ENCODE measurements around the gene MLLT1.

The MLLT1 gene

DNA sequence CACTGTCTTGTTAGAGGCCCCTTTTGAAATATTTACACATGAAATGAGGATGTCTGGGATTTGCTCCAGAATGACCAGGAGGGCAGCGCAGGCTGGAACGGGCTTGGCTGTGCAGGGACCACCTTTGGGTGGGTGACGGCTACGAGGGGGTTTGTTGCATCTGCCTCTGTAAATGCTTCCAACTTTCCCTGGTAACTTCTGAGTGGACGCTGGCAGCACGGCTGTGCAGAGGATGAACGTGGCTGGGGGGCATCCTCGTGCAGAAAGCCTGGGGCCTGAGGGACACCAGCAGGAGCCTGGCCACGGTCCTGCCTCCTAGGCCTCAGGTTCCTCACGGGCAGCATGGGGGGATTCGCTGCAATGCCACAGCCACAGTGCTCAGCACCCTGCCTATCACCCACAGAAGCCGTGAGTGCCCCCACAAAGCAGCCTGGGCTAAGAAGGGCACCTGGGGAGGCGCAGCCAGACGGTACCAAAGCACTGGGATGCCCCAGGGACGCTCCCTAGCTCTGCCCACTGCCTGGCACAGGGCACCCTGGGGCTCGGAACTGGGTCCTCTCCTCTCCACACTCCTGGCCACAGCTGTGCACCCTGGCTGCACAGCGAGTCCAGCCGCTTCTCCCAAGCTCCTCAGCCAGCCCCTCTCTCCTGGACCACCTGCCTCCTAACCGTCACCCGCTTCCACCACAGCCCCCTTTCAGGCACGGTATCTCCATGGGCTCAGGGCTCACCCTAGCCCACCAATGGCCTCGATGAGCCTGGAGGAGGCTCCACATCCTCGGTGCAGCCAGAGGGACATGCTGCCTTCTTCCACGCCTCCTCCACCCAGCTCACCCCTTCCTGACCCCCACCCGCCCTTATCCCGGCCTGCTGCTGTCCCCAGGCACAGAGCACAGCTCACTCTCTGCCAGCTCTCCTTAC, 44.5 kb downstream of the MLLT1 start:
- peaks cover 21% of the 10 kb centered on the region for H3K4me1 ChIP-seq (ENCODE audit: insufficient read depth, low read length, poor library complexity, severe bottlenecking)
- 0 out of 2 replicates have a peak, but pooled peaks cover 6% of the 10 kb centered on the region for H3F3A ChIP-seq (ENCODE audit: low read depth)
- H2AFZ ChIP-seq (ENCODE audit: low read length): no peak overlapping the region
- H3K79me2 ChIP-seq (ENCODE audit: insufficient read depth, low read length): peaks cover 90% of the 10 kb centered on the region
- no peaks in the 10 kb centered on the region for H3K9me2 ChIP-seq (replicated peaks; ENCODE audit: low read depth, low read length)
- peaks cover 56% of the 10 kb centered on the region for H4K20me1 ChIP-seq (ENCODE audit: insufficient read depth, low read length, poor library complexity, severe bottlenecking)
- no peak overlapping the region for H3K4me2 ChIP-seq (ENCODE audit: low read depth, low read length, poor library complexity, severe bottlenecking)
- no peaks in the 10 kb centered on the region for H3K27me3 ChIP-seq (ENCODE audit: insufficient read depth, low read length, poor library complexity, severe bottlenecking)
- TF ChIP-seq, protein P1, sequence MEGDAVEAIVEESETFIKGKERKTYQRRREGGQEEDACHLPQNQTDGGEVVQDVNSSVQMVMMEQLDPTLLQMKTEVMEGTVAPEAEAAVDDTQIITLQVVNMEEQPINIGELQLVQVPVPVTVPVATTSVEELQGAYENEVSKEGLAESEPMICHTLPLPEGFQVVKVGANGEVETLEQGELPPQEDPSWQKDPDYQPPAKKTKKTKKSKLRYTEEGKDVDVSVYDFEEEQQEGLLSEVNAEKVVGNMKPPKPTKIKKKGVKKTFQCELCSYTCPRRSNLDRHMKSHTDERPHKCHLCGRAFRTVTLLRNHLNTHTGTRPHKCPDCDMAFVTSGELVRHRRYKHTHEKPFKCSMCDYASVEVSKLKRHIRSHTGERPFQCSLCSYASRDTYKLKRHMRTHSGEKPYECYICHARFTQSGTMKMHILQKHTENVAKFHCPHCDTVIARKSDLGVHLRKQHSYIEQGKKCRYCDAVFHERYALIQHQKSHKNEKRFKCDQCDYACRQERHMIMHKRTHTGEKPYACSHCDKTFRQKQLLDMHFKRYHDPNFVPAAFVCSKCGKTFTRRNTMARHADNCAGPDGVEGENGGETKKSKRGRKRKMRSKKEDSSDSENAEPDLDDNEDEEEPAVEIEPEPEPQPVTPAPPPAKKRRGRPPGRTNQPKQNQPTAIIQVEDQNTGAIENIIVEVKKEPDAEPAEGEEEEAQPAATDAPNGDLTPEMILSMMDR (conservative IDR thresholded peaks at IDR 0.05; ENCODE audit: low read length): no peak
- no peak for TF ChIP-seq EZH2phosphoT487 (IDR thresholded peaks at IDR 0.05; ENCODE audit: borderline replicate concordance)
- no peak overlapping the region for H3K4me3 ChIP-seq (ENCODE audit: low read length, poor library complexity, severe bottlenecking)
- no peak overlapping the region for H3K9ac ChIP-seq (ENCODE audit: low read depth, low read length, poor library complexity, severe bottlenecking)
- no peaks in the 10 kb centered on the region for H3K9me3 ChIP-seq (ENCODE audit: insufficient read depth, low read depth, low read length)
- H3K36me3 ChIP-seq (ENCODE audit: insufficient read depth, low read length): peaks cover 6% of the 10 kb centered on the region; the same call in 1 of the 2 replicates

DNA sequence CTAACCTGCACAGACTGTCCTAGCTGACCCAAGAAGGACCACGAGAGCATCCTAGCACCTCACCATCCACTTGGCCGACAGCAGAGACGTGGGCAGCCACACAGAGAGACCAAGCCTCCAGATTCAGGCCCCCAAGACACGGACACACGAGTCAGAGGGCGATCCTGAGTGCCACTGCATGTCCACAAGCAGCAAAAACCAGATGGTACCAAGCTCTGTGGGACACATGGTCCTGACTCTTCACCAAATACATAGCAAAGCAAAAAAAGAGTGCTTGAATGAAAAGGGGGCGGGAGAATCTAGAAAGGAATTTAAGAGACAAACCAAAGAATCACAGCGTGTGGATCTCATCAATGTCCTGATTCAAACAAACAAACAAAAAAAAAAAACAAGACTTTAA, 45.2 kb downstream of the MLLT1 start:
- TF ChIP-seq, protein P1 (conservative IDR thresholded peaks at IDR 0.05; ENCODE audit: low read length): no peak
- TF ChIP-seq EZH2phosphoT487 (IDR thresholded peaks at IDR 0.05; ENCODE audit: borderline replicate concordance): no peak
- Histone ChIP-seq H3K79me2 (ENCODE audit: insufficient read depth, low read length) (peaks cover 86% of the 10 kb centered on the region), H3K4me2 (ENCODE audit: low read depth, low read length, poor library complexity, severe bottlenecking) (no peak overlapping the region), H3K9ac (ENCODE audit: low read depth, low read length, poor library complexity, severe bottlenecking) (no peak overlapping the region), H4K20me1 (ENCODE audit: insufficient read depth, low read length, poor library complexity, severe bottlenecking) (peaks cover 51% of the 10 kb centered on the region), H3K9me2 (replicated peaks; ENCODE audit: low read depth, low read length) (no peaks in the 10 kb centered on the region), H3K4me1 (ENCODE audit: insufficient read depth, low read length, poor library complexity, severe bottlenecking) (peaks cover 21% of the 10 kb centered on the region), H3K27me3 (ENCODE audit: insufficient read depth, low read length, poor library complexity, severe bottlenecking) (no peaks in the 10 kb centered on the region), H2AFZ (ENCODE audit: low read length) (no peak overlapping the region), H3K36me3 (ENCODE audit: insufficient read depth, low read length) (peaks cover 14% of the 10 kb centered on the region; the same call in 1 of the 2 replicates), H3K9me3 (ENCODE audit: insufficient read depth, low read depth, low read length) (no peaks in the 10 kb centered on the region), H3K4me3 (ENCODE audit: low read length, poor library complexity, severe bottlenecking) (no peak overlapping the region), H3F3A (ENCODE audit: low read depth) (0 out of 2 replicates have a peak, but pooled peaks cover 6% of the 10 kb centered on the region)

DNA sequence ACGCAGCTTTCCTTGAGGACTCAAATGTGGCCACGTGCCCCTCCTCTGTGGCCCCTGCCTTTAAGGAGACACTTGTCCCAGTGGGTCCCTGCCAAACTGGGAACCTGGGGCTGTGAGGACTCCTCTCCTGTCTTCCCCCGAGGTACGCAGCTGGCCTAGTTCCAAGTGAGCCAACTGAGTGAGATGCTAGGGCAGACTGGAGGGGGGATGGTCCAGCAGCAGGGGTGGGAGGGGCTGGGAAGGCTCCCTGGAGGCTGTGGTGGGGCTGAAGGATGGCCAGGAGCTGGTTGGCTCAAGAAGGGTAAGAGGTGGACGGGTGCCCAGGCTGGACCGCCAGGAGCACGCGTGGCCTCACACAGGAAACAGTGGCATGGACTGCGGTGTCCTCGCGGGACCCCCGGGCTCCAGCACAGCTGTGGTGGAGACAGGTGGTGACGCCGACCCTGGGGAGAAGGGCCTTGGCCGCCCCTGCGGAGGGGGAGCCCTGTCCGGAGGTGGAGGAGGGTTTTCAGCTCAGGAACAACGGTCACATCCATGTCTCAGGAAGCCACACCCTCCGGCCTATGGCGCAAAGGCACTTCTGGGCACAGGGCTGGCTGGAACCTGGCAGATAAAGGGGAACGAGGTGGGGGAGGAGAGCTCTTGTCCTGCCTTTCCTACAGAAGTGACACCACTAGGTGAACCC, 45.8 kb downstream of the MLLT1 start:
- peaks cover 81% of the 10 kb centered on the region for H3K79me2 ChIP-seq (ENCODE audit: insufficient read depth, low read length)
- peaks cover 16% of the 10 kb centered on the region; the same call in 1 of the 2 replicates for H3K36me3 ChIP-seq (ENCODE audit: insufficient read depth, low read length)
- H2AFZ ChIP-seq (ENCODE audit: low read length): no peak overlapping the region
- no peak for TF ChIP-seq EZH2phosphoT487 (IDR thresholded peaks at IDR 0.05; ENCODE audit: borderline replicate concordance)
- TF ChIP-seq, protein P1 (conservative IDR thresholded peaks at IDR 0.05; ENCODE audit: low read length): no peak
- H3K9ac ChIP-seq (ENCODE audit: low read depth, low read length, poor library complexity, severe bottlenecking): no peak overlapping the region
- H3K9me3 ChIP-seq (ENCODE audit: insufficient read depth, low read depth, low read length): no peaks in the 10 kb centered on the region
- H3F3A ChIP-seq (ENCODE audit: low read depth): 0 out of 2 replicates have a peak, but pooled peaks cover 6% of the 10 kb centered on the region
- H3K4me3 ChIP-seq (ENCODE audit: low read length, poor library complexity, severe bottlenecking): no peak overlapping the region
- peaks cover 46% of the 10 kb centered on the region for H4K20me1 ChIP-seq (ENCODE audit: insufficient read depth, low read length, poor library complexity, severe bottlenecking)
- no peaks in the 10 kb centered on the region for H3K27me3 ChIP-seq (ENCODE audit: insufficient read depth, low read length, poor library complexity, severe bottlenecking)
- H3K4me1 ChIP-seq (ENCODE audit: insufficient read depth, low read length, poor library complexity, severe bottlenecking): peaks cover 18% of the 10 kb centered on the region
- H3K9me2 ChIP-seq (replicated peaks; ENCODE audit: low read depth, low read length): no peaks in the 10 kb centered on the region
- no peak overlapping the region for H3K4me2 ChIP-seq (ENCODE audit: low read depth, low read length, poor library complexity, severe bottlenecking)

Data from Loucy (cell line).